Kasumi-1 (cell line): ENCODE data around the gene MBD4.

Experiments used
- DNase-seq, 2 experiments: peaks; one replicate each; lab custom pipeline; 2025; lab: John Stamatoyannopoulos, UW

The MBD4 gene

DNA sequence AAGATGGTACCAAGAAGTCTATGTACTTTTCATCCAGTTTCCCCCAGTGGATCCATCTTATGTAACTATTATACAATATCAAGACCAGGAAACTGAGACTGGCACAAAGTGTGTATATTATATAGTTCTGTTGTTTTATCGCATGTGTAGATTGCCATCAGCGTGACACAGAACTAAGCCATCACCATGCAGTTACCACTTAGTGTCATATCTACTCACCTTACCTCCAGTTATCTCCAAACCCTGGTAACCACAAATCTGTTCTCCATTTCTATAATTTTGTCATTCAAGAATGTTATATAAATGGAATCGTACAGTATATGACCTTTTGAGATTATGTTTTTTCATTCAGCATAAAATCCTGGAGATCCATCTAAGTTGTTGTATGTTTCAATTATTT lies 23.3 kb upstream of the MBD4 start:
- no peak for DNase-seq

DNA sequence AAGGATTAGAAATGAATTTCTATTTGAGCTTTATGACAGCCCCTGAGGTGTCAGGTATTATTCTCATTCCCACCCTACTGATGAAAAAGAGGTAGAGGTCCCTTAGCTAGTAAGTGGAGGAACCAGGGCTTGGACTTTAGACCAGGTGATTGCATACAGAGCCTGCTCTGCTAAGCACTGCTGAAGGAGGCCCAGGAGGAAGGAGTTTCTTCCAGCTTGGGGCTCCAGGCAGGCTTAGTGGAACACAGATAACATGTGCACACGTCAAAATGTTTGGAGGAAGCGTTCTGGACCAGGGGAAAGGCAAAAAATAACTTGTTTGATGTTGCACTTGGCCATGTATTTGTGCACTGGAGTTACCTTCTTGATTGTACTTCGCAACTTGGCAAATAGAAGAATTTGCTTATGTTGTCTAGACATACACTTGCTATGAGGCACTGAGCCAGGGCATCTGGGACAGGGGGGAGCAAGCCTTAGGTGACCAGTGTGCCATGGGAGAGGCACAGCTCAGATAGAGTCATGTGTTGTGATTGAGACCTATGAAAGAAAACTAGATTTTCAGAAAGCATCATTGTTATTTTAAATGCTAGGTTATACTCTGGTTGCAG lies 22.7 kb upstream of the MBD4 start:
- DNase-seq: no peak

DNA sequence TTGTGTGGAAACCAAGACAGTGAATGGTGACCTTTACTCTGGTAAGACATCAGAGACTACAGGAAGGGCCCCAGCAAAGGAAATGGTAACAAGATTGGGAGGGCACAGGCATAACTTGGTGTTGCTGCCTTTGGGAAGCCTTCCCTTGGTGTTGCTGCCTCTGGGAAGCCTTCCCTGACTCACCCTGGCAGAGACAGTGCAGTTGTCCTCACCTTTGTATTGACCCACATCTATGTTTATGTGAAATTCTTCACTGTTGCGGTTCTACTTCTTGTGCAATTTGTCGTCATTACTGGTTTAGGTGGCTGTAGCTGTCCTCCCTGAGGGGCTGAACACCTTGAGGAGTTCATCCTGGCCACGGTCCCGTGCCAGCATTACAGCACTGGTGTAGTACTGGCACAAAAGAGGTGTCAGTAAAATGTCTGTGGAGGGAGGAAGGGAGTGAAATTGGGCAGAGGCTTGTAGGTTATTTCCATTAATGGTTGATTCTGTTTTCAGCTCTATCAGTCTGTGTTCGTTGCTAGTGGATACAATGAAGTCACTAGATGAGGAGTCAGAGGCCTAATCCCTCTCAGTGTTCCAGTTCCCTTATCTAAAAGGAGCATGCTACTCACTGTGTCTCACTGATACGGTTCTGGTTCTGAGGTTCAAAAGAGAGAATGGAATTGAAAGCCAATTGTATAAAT lies 21.9 kb upstream of the MBD4 start:
- no peak for DNase-seq

GRCh38 chr3:129461022-129461421 lies 21.3 kb upstream of the MBD4 start:
- no peak for DNase-seq

- DNase-seq: no peak
Observed at GRCh38 chr3:129460572-129460971, 20.8 kb upstream of the MBD4 start.

DNA sequence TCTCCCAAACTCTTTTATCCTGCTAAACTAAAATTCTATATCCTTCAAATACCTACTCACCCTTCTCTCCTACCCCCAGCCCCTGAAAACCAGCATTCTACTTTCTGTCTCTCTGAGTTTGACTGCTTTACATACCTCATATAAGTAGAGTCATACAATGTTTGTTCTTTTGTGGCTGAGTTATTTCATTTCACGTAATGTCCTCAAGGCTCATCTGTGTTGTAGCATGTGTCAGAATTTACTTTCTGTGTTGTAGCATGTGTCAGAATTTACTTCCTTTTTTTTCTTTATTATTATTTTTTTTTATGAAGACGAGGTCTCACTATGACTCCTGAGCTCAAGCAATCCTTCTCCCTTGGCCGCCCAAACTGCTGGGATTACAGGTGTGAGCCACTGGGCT lies 20.4 kb upstream of the MBD4 start:
- no peak for DNase-seq

GRCh38 chr3:129453732-129454131 lies 14.0 kb upstream of the MBD4 start:
- DNase-seq: no peak

DNA sequence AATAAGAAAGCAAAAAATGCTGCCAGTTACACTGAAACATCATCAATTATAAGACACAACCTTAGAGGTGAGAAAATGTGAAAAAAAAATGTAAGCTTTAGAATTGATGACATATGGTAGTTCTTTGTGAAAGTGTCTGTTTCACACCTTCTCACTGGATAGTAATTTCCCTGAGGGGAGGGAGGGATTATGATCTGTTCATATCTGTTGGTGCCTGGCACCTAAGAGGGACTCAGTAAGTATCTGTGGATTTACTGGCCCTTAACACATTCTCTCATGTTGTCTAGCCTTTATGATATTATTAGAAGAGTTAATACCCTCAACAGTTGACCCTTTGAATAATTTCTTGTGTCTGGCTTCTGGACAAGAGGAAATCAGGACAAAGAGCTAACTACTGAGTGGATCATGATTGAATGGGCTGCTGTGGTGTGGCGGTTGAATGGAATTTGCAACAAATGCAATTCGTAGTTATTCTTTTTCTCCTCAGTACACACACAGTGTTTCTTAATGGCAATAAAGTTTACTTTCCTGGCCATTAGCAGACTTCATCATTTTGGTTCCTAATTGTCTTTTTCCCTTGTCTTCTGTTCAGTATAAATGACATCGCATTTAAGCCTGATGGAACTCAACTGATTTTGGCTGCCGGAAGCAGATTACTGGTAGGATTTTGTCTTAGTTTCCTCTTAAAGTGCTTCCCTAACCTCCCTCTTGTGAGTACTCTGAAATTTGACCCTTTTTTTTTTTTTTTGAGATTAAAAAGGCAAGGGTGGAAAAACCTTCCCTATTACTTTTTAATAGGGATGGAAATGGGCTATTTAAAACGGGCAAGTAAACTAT lies 9.7 kb upstream of the MBD4 start:
- DNase-seq: no peak

GRCh38 chr3:129448186-129448895 lies 8.6 kb upstream of the MBD4 start:
- DNase-seq: no peak

DNA sequence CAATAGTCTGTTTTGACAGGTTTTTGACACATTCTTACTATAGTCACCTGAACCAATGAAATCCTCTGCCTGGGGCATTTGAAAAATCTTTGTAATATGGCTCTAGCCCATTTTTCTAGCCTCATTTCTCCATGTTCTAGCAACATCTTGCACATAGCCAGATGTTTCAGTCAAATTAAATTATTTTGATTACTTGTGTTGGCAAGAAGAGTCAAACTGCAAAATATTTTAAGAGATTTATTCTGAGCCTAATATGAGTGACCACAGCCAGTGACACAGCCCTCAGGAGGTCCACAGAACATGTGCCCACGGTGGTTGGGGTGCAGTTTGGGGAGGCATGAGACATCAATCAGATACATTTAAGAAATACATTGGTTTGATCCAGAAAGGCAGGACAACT lies 7.2 kb upstream of the MBD4 start:
- DNase-seq: no peak

- DNase-seq: no peak
Observed at GRCh38 chr3:129445471-129445870, 5.7 kb upstream of the MBD4 start.

GRCh38 chr3:129442947-129443346 lies 3.2 kb upstream of the MBD4 start:
- DNase-seq: no peak

GRCh38 chr3:129442486-129442885 lies 2.7 kb upstream of the MBD4 start:
- no peak for DNase-seq

- DNase-seq: no peak
Observed at GRCh38 chr3:129441782-129442181, 2.0 kb upstream of the MBD4 start.

GRCh38 chr3:129441215-129441614 lies 1.5 kb upstream of the MBD4 start:
- peak; percentile 10 to 28 for DNase-seq

DNA sequence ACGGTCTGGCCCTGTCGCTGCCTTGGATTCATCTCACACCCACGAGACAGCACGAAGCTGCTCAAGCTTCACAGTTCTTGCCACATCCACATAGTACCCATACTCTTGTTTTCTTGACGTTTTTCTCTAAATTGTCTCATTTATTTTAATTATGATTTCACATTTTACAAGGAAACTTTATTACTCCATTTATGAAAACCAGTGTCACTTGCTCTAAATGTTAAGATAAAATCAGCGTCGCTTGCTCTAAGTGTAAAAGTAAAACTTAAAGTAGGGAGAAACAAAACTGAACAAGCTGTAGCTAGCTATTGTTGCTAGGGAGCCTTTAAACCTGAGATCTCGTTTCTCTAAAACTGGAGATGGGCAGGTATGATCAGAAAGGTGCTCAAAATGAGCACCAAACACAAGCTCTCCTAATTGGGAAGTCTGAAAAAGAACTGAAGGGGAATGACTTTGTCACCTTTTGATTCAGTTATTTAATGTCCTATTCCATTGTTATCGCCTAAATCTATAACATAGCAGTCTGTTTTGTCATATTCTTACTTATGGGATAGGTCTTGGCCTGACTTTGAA lies 956 bp upstream of the MBD4 start:
- no peak for DNase-seq

- DNase-seq: peak; percentile 54 to 57
Observed at GRCh38 chr3:129439226-129439816, 427 bp downstream of the MBD4 start.

- no peak for DNase-seq
Observed at GRCh38 chr3:129435367-129435766, 4.4 kb downstream of the MBD4 start.

DNA sequence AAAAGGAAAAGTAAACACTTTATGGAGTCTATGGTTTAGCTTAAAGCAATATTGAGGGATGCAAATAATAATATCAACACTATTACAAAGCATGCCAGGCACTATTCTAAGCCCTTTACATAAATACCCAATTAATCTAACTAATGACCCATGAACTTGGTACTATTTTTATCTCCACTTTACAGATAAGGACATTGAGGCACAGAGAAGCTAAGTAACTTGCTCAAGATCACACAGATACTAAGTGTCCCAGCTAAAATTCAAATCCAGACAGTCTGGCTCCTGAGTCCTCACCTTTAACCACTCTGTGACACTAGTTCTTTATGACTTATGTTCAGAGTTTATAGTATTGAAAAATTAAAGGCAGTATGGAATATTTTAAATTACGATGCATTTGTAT lies 5.6 kb downstream of the MBD4 start:
- no peak for DNase-seq

GRCh38 chr3:129433565-129433964 lies 6.2 kb downstream of the MBD4 start:
- no peak for DNase-seq

GRCh38 chr3:129432671-129433070 lies 7.1 kb downstream of the MBD4 start:
- DNase-seq: no peak

- no peak for DNase-seq
Observed at GRCh38 chr3:129432036-129432435, 7.7 kb downstream of the MBD4 start.
